K562 (cell line): ENCODE results near the gene LRP1. TPM values are rescaled to one million over a fixed set of nuclear protein-coding genes. Genes with fewer than 3 reads are reported as not detected.

Experiments
- CBX8 ChIP-seq: fragments of 200-600 bp; sonication (generic); IDR thresholded peaks from 2 replicates; pipeline ENCODE4 v1.6.1; 2012; ENCODE audit warnings: borderline replicate concordance, mixed run types, low read depth, mild to moderate bottlenecking, moderate library complexity, mixed read lengths, low read length, control low read depth, inconsistent platforms; ENCODE audit not compliant: poor library complexity, severe bottlenecking; ENCODE audit errors: extremely low read depth
- COPS2 ChIP-seq: fragments of 450-650 bp; conservative IDR thresholded peaks from 2 replicates; pipeline ENCODE4 v1.6.1; 2016; ENCODE audit warnings: mild to moderate bottlenecking, moderate library complexity
- FOXA3 ChIP-seq, 2 experiments: fragments of 450-650 bp in 1 of 2; sonication (generic) in 1 of 2; formaldehyde crosslinking; IDR thresholded peaks in 1 of 2; conservative IDR thresholded peaks in 1 of 2; 2 replicates each; pipeline versions ENCODE4 v1.4.0 to v1.8.0; 2020 to 2022; ENCODE audit warnings: mild to moderate bottlenecking in 2 of 2, missing genetic modification reagents in 1 of 2
- KDM1A ChIP-seq, 2 experiments: fragments of 450-650 bp; IDR thresholded peaks; 2 replicates each; pipeline ENCODE4 v1.6.1; 2016; ENCODE audit warnings: mild to moderate bottlenecking in 2 of 2
- NKRF ChIP-seq: fragments of 450-650 bp; IDR thresholded peaks from 2 replicates; pipeline ENCODE4 v1.6.1; 2016; ENCODE audit warnings: borderline replicate concordance
- PREB ChIP-seq: sonication (generic); formaldehyde crosslinking; IDR thresholded peaks from 2 replicates; pipeline ENCODE4 v1.8.1; 2023; ENCODE audit warnings: mild to moderate bottlenecking, missing genetic modification reagents
- THRAP3 ChIP-seq: fragments of 450-650 bp; IDR thresholded peaks from 2 replicates; pipeline ENCODE4 v1.6.1; 2016; ENCODE audit warnings: mild to moderate bottlenecking, inconsistent platforms, borderline replicate concordance
- ZBTB26 ChIP-seq: fragments of 450-650 bp; formaldehyde crosslinking; IDR thresholded peaks from 2 replicates; pipeline ENCODE4 v1.4.0; 2022; ENCODE audit warnings: missing genetic modification characterization
- ZBTB43 ChIP-seq: sonication (generic); formaldehyde crosslinking; IDR thresholded peaks from 2 replicates; pipeline ENCODE4 v1.8.0; 2023; ENCODE audit warnings: mild to moderate bottlenecking, missing genetic modification reagents
- ZKSCAN1 ChIP-seq: fragments of 150-350 bp; IDR thresholded peaks from 2 replicates; pipeline ENCODE4 v1.6.1; 2016; ENCODE audit warnings: low read depth, low read length
- polyA plus RNA-seq, 8 experiments: library from polyadenylated mRNA; depleted of rRNA in 4 of 8; stranded (reverse) in 5 of 8; unstranded in 3 of 8; fragments of >200 nt; fragmentation: Nextera tagmentation in 2 of 8; fragmentation: Illumina TruSeq in 1 of 8; extraction: Ambion mirVana in 2 of 8; extraction: Trizol in 1 of 8; gene quantifications; 2 replicates each; pipeline versions ENCODE4 v1.2.1 to v1.2.3, GENCODE V29; 2011 to 2014; ENCODE audit warnings: inconsistent platforms in 1 of 8, missing spikeins in 1 of 8
- total RNA-seq, 7 experiments: library from RNA; depleted of rRNA in 6 of 7; stranded (reverse); fragments of >200 nt in 6 of 7; fragmentation: Illumina TruSeq in 2 of 7; extraction: Trizol in 2 of 7; gene quantifications; 2 replicates each; pipeline versions ENCODE4 v1.2.1 to v1.2.3, GENCODE V29; 2011 to 2021; ENCODE audit warnings: low replicate concordance in 1 of 7

LRP1 gene
- total and polyA plus RNA-seq, 9 of the 15 experiments (the other 6 are each of a cell fraction or from before 2014, with no cell fraction given) = 0.04 to 0.64 (median 0.19) TPM; not detected in 2

GRCh38 chr12:57127101-57127725, 1.1 kb upstream of the LRP1 start (continued):
- TF ChIP-seq ZBTB43 (CRISPR knock-in tag) (no peak), FOXA3 (CRISPR knock-in tag; conservative IDR thresholded peaks at IDR 0.05 in 1 of 2, IDR thresholded peaks at IDR 0.05 in 1 of 2) (0 out of 4 replicates have a peak, but pooled peaks of 1 of the 2 experiments have one; percentile 41), ZBTB26 (no peak), PREB (CRISPR knock-in tag) (no peak), CBX8 (no peak), COPS2 (no peak), THRAP3 (no peak), KDM1A (IDR thresholded peaks at IDR 0.05) (no peak), NKRF (peak; percentile 48; the same call in 1 of the 2 replicates), ZKSCAN1 (no peak)
